ENCODE results near the gene FGF12. TPM values are rescaled to one million over a fixed set of nuclear protein-coding genes. Genes with fewer than 3 reads are reported as not detected.

Gene FGF12
- polyA plus RNA-seq, 1 of the 3 experiments (the other 2 are of a cell fraction), result 0.30 TPM

DNA sequence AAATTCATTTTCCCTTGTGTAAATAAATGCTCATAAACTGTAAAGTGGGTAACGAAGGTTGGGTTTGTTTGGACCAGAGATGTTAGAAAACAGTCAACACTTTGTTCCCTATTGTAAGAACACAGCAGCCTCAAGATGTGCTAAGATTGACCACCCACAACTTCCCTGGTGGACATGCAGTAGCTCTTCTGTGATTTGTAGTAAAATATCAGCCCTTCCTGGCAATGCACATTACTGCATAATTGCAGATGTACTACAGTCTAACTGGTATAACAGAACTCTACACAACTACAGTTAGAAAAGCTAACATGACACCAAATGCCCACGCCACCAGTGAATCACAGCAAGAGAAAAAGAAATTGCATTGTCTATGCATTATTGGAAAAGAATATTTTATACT lies 129.4 kb downstream of the FGF12 start:
- TF ChIP-seq FOSL2 (IDR thresholded peaks at IDR 0.05; ENCODE audit: borderline replicate concordance, low read depth), result no peak
- TF ChIP-seq MXI1 (IDR thresholded peaks at IDR 0.05; ENCODE audit: low read depth, low read length), result no peak
- TF ChIP-seq POLR2AphosphoS5 (IDR thresholded peaks at IDR 0.05; ENCODE audit: low read depth, low read length), result no peak
- TF ChIP-seq GATA2 (CRISPR knock-in tag; IDR thresholded peaks at IDR 0.05), result no peak
- TF ChIP-seq IRF3 (IDR thresholded peaks at IDR 0.05; ENCODE audit: low read depth, low read length), result no peak
- TF ChIP-seq NFIC (IDR thresholded peaks at IDR 0.05; ENCODE audit: borderline replicate concordance), result no peak
- no peak for TF ChIP-seq FOXJ3 (CRISPR knock-in tag; IDR thresholded peaks at IDR 0.05)
- no peak for TF ChIP-seq RCOR1 (IDR thresholded peaks at IDR 0.05; ENCODE audit: low read length)
- no peak for TF ChIP-seq EP300 (IDR thresholded peaks at IDR 0.05; ENCODE audit: borderline replicate concordance in 1 of 2, low read depth in 1 of 2, low read length in 1 of 2)
- TF ChIP-seq MEF2A (IDR thresholded peaks at IDR 0.05; ENCODE audit: borderline replicate concordance, low read depth), result no peak
- no peak for TF ChIP-seq USF1 (IDR thresholded peaks at IDR 0.05; ENCODE audit: borderline replicate concordance, low read depth)
- no peak for TF ChIP-seq TEAD4 (IDR thresholded peaks at IDR 0.05; ENCODE audit: borderline replicate concordance, insufficient read depth)
- CTCF ChIA-PET, result no interaction called here
- Histone ChIP-seq H3K27ac (ENCODE audit: low read depth in 2 of 2, low read length in 1 of 2) (no peak overlapping the region), H3F3A (replicated peaks; ENCODE audit: insufficient read depth) (no peaks in the 10 kb centered on the region), H3K9me2 (no peaks in the 10 kb centered on the region), H3K4me3 (ENCODE audit: low read depth in 2 of 2, low read length in 1 of 2) (no peak overlapping the region), H4K20me1 (ENCODE audit: insufficient read depth) (no peaks in the 10 kb centered on the region), H3K36me3 (replicated peaks in 1 of 2; ENCODE audit: control insufficient read depth in 1 of 2, insufficient read depth in 2 of 2, low read length in 1 of 2) (no peaks in the 10 kb centered on the region), H3K27me3 (ENCODE audit: insufficient read depth) (no peaks in the 10 kb centered on the region), H3K79me2 (ENCODE audit: insufficient read depth) (no peaks in the 10 kb centered on the region), H2AFZ (ENCODE audit: low read depth) (no peak overlapping the region), H3K9me3 (no peaks in the 10 kb centered on the region), H3K9ac (no peak overlapping the region), H3K4me2 (no peak overlapping the region), H3K4me1 (ENCODE audit: control insufficient read depth in 1 of 2, insufficient read depth in 2 of 2, low read depth in 1 of 2, low read length in 1 of 2) (no peaks in the 10 kb centered on the region)
- no peak for DNase-seq
- 2% methylated on average over 2 of the region's 2 CpGs for WGBS (ENCODE audit: low lambda C conversion rate)
- POLR2A ChIA-PET, result no interaction called here

- Histone ChIP-seq H3K27ac (ENCODE audit: low read depth in 2 of 2, low read length in 1 of 2) (no peak overlapping the region), H3F3A (replicated peaks; ENCODE audit: insufficient read depth) (no peaks in the 10 kb centered on the region), H3K27me3 (ENCODE audit: insufficient read depth) (no peaks in the 10 kb centered on the region), H3K9me2 (no peaks in the 10 kb centered on the region), H3K4me1 (ENCODE audit: control insufficient read depth in 1 of 2, insufficient read depth in 2 of 2, low read depth in 1 of 2, low read length in 1 of 2) (no peaks in the 10 kb centered on the region), H3K9ac (no peak overlapping the region), H3K9me3 (no peaks in the 10 kb centered on the region), H3K79me2 (ENCODE audit: insufficient read depth) (no peaks in the 10 kb centered on the region), H3K4me3 (ENCODE audit: low read depth in 2 of 2, low read length in 1 of 2) (no peak overlapping the region), H2AFZ (ENCODE audit: low read depth) (no peak overlapping the region), H3K36me3 (replicated peaks in 1 of 2; ENCODE audit: control insufficient read depth in 1 of 2, insufficient read depth in 2 of 2, low read length in 1 of 2) (no peaks in the 10 kb centered on the region), H4K20me1 (ENCODE audit: insufficient read depth) (no peaks in the 10 kb centered on the region), H3K4me2 (no peak overlapping the region)
- ChIA-PET CTCF (no interaction called here), POLR2A (no interaction called here)
- TF ChIP-seq USF2 (IDR thresholded peaks at IDR 0.05; ENCODE audit: borderline replicate concordance, low read depth, low read length) (no peak), SMC3 (IDR thresholded peaks at IDR 0.05; ENCODE audit: low read depth, low read length) (no peak), GATA2 (CRISPR knock-in tag; IDR thresholded peaks at IDR 0.05) (no peak), RXRA (IDR thresholded peaks at IDR 0.05; ENCODE audit: borderline replicate concordance, low read depth) (no peak), EP300 (IDR thresholded peaks at IDR 0.05; ENCODE audit: borderline replicate concordance in 1 of 2, low read depth in 1 of 2, low read length in 1 of 2) (no peak), MXI1 (IDR thresholded peaks at IDR 0.05; ENCODE audit: low read depth, low read length) (no peak), ELF1 (IDR thresholded peaks at IDR 0.05) (no peak), NFIC (IDR thresholded peaks at IDR 0.05; ENCODE audit: borderline replicate concordance) (no peak), RCOR1 (IDR thresholded peaks at IDR 0.05; ENCODE audit: low read length) (no peak)
- WGBS (ENCODE audit: low lambda C conversion rate), result 3% methylated on average over 2 of the region's 2 CpGs
- no peak for DNase-seq
Measured at GRCh38 chr3:192597506-192597905, 129.8 kb downstream of the FGF12 start.
